Ramos (cell line): Measurements from ENCODE around the gene WNT7B.

Experiments used
- in situ Hi-C: fragments of 300-500 bp; cut with MboI; formaldehyde crosslinking; loops from one replicate; pipeline ENCODE4 v1.14.3; 2022; ENCODE audit warnings: low sequenced_read_pairs; ENCODE audit not compliant: unreplicated experiment

WNT7B gene

GRCh38 chr22:45883811-45884170 lies 93.2 kb downstream of the WNT7B start:
- in situ Hi-C loops: no loop called here

GRCh38 chr22:45882881-45883810 lies 93.8 kb downstream of the WNT7B start:
- in situ Hi-C loops: no loop called here

GRCh38 chr22:45881524-45881875 lies 95.5 kb downstream of the WNT7B start:
- in situ Hi-C loops: no loop called here

- in situ Hi-C loops: no loop called here
These were observed 96.0 kb downstream of the WNT7B start for GRCh38 chr22:45880716-45881523.

GRCh38 chr22:45880091-45880715 lies 96.8 kb downstream of the WNT7B start:
- in situ Hi-C loops: no loop called here

GRCh38 chr22:45879552-45879949 lies 97.4 kb downstream of the WNT7B start:
- in situ Hi-C loops: no loop called here

GRCh38 chr22:45878901-45879551 lies 97.9 kb downstream of the WNT7B start:
- in situ Hi-C loops: no loop called here

- in situ Hi-C loops: no loop called here
These were observed 98.7 kb downstream of the WNT7B start for GRCh38 chr22:45878051-45878781.

- in situ Hi-C loops: no loop called here
These were observed 99.3 kb downstream of the WNT7B start for GRCh38 chr22:45877651-45878050.

- in situ Hi-C loops: no loop called here
These were observed 100.0 kb downstream of the WNT7B start for GRCh38 chr22:45877036-45877380.

- in situ Hi-C loops: no loop called here
These were observed 100.6 kb downstream of the WNT7B start for GRCh38 chr22:45876136-45877035.

GRCh38 chr22:45872659-45873263 lies 104.2 kb downstream of the WNT7B start:
- in situ Hi-C loops: no loop called here

GRCh38 chr22:45871721-45872120 lies 105.2 kb downstream of the WNT7B start:
- in situ Hi-C loops: no loop called here
